ENCODE data around the gene LRP1B. TPM values are rescaled to one million over a fixed set of nuclear protein-coding genes. Genes with fewer than 3 reads are reported as not detected.

Gene LRP1B
- total RNA-seq, 2 donors from 2014 or later: 0.91 to 1.2 TPM

DNA sequence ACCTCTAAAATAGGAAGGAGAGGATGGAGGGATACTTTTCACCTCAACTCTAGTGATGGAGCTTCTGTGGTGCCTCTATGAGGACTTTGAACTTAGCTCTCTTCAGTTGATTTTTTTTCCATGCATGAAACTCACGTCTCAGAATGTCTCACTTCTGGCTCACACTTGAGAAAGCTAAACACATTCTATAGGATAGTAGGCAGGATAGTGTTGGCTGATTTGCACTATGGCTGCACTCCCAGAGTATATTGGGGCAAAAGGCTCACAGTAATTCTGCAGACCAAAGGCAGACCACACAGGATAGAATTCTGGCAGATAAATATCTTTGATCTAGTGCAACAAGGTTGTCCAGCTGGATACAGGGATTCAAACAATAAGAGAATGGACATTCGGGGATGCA, 1093.5 kb downstream of the LRP1B start:
- H3K9me3 ChIP-seq: no peaks in the 10 kb centered on the region
- no peaks in the 10 kb centered on the region for H3K27me3 ChIP-seq (replicated peaks; ENCODE audit: insufficient read depth)
- WGBS: 74% methylated on average over 2 of the region's 2 CpGs
- H3K4me1 ChIP-seq (replicated peaks): no peaks in the 10 kb centered on the region
- intact Hi-C loops (cut with DNase I): no loop called here
- TF ChIP-seq CTCF (IDR thresholded peaks at IDR 0.05) (no peak), POLR2AphosphoS5 (IDR thresholded peaks at IDR 0.05) (no peak), POLR2A (IDR thresholded peaks at IDR 0.05) (no peak)
- H3K27ac ChIP-seq: no peak overlapping the region
- H3K4me3 ChIP-seq: no peak overlapping the region
- no peak for DNase-seq (ENCODE audit: low spot score)
- H3K36me3 ChIP-seq: no peaks in the 10 kb centered on the region

GRCh38 chr2:141035846-141036420, 1094.9 kb downstream of the LRP1B start:
- Histone ChIP-seq H3K27me3 (replicated peaks; ENCODE audit: insufficient read depth) (no peaks in the 10 kb centered on the region), H3K9me3 (no peaks in the 10 kb centered on the region), H3K36me3 (no peaks in the 10 kb centered on the region), H3K4me3 (no peak overlapping the region), H3K4me1 (replicated peaks) (no peaks in the 10 kb centered on the region), H3K27ac (no peak overlapping the region)
- 73% methylated on average over 4 of the region's 4 CpGs for WGBS
- intact Hi-C loops (cut with DNase I): no loop called here
- no peak for DNase-seq (ENCODE audit: low spot score)
- TF ChIP-seq CTCF (IDR thresholded peaks at IDR 0.05): no peak
- no peak for TF ChIP-seq POLR2AphosphoS5 (IDR thresholded peaks at IDR 0.05)
- no peak for TF ChIP-seq POLR2A (IDR thresholded peaks at IDR 0.05)

- intact Hi-C loops (cut with DNase I): no loop called here
These were observed 1101.3 kb downstream of the LRP1B start for GRCh38 chr2:141029428-141030078.

DNA sequence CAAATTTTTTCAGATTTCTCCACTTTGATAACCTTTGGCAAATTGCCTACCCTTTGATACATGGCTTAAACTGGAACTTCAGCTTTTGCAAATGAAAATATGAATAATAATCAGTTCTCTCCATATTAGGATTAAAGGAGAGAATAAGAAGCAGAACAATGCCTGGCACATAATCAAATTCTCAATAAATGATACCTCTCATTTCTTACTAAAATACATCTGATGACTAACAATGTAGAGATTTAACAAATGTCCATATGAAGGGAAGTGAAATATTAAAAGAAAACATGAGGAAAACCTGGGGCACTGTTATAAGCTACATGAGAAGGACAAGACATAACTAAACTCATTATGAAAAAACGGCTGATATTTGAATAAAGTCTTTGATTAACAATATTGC, 1103.6 kb downstream of the LRP1B start:
- Histone ChIP-seq H3K4me1 (replicated peaks) (no peaks in the 10 kb centered on the region), H3K27me3 (replicated peaks; ENCODE audit: insufficient read depth) (no peaks in the 10 kb centered on the region), H3K9me3 (no peaks in the 10 kb centered on the region), H3K27ac (no peak overlapping the region), H3K4me3 (no peak overlapping the region), H3K36me3 (no peaks in the 10 kb centered on the region)
- 95% methylated on average over 1 of the region's 1 CpG for WGBS
- TF ChIP-seq CTCF (IDR thresholded peaks at IDR 0.05) (no peak), POLR2A (IDR thresholded peaks at IDR 0.05) (no peak), POLR2AphosphoS5 (IDR thresholded peaks at IDR 0.05) (no peak)
- intact Hi-C loops (cut with DNase I): no loop called here
- DNase-seq (ENCODE audit: low spot score): no peak

More at GRCh38 chr2:141029428-141030078, 1101.3 kb downstream of the LRP1B start:
- no peak for TF ChIP-seq POLR2AphosphoS5 (IDR thresholded peaks at IDR 0.05)
- TF ChIP-seq CTCF (IDR thresholded peaks at IDR 0.05): no peak
- TF ChIP-seq POLR2A (IDR thresholded peaks at IDR 0.05): no peak
- WGBS: 88% methylated on average over 6 of the region's 6 CpGs
- Histone ChIP-seq H3K4me1 (replicated peaks) (no peaks in the 10 kb centered on the region), H3K36me3 (no peaks in the 10 kb centered on the region), H3K4me3 (no peak overlapping the region), H3K27ac (no peak overlapping the region), H3K9me3 (no peaks in the 10 kb centered on the region), H3K27me3 (replicated peaks; ENCODE audit: insufficient read depth) (no peaks in the 10 kb centered on the region)
- DNase-seq (ENCODE audit: low spot score): no peak

GRCh38 chr2:141021611-141022010, 1109.2 kb downstream of the LRP1B start:
- intact Hi-C loops (cut with DNase I): no loop called here
- 94% methylated on average over 1 of the region's 1 CpG for WGBS
- TF ChIP-seq CTCF (IDR thresholded peaks at IDR 0.05) (no peak), POLR2A (IDR thresholded peaks at IDR 0.05) (no peak), POLR2AphosphoS5 (IDR thresholded peaks at IDR 0.05) (no peak)
- Histone ChIP-seq H3K27ac (no peak overlapping the region), H3K36me3 (no peaks in the 10 kb centered on the region), H3K9me3 (no peaks in the 10 kb centered on the region), H3K4me3 (no peak overlapping the region), H3K4me1 (replicated peaks) (no peaks in the 10 kb centered on the region), H3K27me3 (replicated peaks; ENCODE audit: insufficient read depth) (no peaks in the 10 kb centered on the region)
- DNase-seq (ENCODE audit: low spot score): no peak
